HG03558 (cell line): ENCODE data around the gene KCNK17.

Experiments
- ATAC-seq: cut with Tn5 transposase; IDR thresholded peaks from one replicate; pipeline ENCODE4 v1.9.1; 2021; ENCODE audit warnings: moderate number of reproducible peaks; ENCODE audit not compliant: unreplicated experiment; ENCODE audit errors: extremely low read depth

The KCNK17 gene

GRCh38 chr6:39339096-39339867, 25.1 kb upstream of the KCNK17 start:
- no peak for ATAC-seq

- ATAC-seq, result no peak
Measured at GRCh38 chr6:39338397-39338796, 24.2 kb upstream of the KCNK17 start.

- ATAC-seq, result no peak
Measured at GRCh38 chr6:39335780-39336545, 21.7 kb upstream of the KCNK17 start.

- ATAC-seq, result no peak
Measured at GRCh38 chr6:39333644-39334438, 19.6 kb upstream of the KCNK17 start.

GRCh38 chr6:39330476-39330875, 16.3 kb upstream of the KCNK17 start:
- ATAC-seq, result no peak

GRCh38 chr6:39330057-39330456, 15.8 kb upstream of the KCNK17 start:
- ATAC-seq, result peak; percentile 43

- ATAC-seq, result no peak
Measured at GRCh38 chr6:39328066-39328465, 13.8 kb upstream of the KCNK17 start.

- no peak for ATAC-seq
Measured at GRCh38 chr6:39327507-39327906, 13.3 kb upstream of the KCNK17 start.

- no peak for ATAC-seq
Measured at GRCh38 chr6:39322306-39322850, 8.2 kb upstream of the KCNK17 start, which contains the start of gene KCNK16. Gene KCNK16, minus strand, starts transcription at chr6:39322702. Its CDS starts 162 bp downstream, at chr6:39322540.

- no peak for ATAC-seq
Measured at GRCh38 chr6:39321761-39322160, 7.5 kb upstream of the KCNK17 start.

- ATAC-seq, result no peak
Measured at GRCh38 chr6:39320363-39320984, 6.3 kb upstream of the KCNK17 start.

GRCh38 chr6:39319621-39320362, 5.6 kb upstream of the KCNK17 start:
- no peak for ATAC-seq

GRCh38 chr6:39317256-39317655, 3.0 kb upstream of the KCNK17 start:
- no peak for ATAC-seq

GRCh38 chr6:39313526-39314272, 520 bp downstream of the KCNK17 start:
- no peak for ATAC-seq

GRCh38 chr6:39312912-39313525, 1.2 kb downstream of the KCNK17 start:
- ATAC-seq, result no peak

- no peak for ATAC-seq
Measured at GRCh38 chr6:39310542-39310941, 3.7 kb downstream of the KCNK17 start.

GRCh38 chr6:39309942-39310531, 4.2 kb downstream of the KCNK17 start:
- no peak for ATAC-seq

GRCh38 chr6:39307462-39307861, 6.8 kb downstream of the KCNK17 start:
- ATAC-seq, result no peak
